B cell (primary cell): ENCODE measurements around the gene ITCH.

Experiments used
- CTCF ChIP-seq: fragments of 200-600 bp; IDR thresholded peaks from one replicate; pipeline ENCODE4 v1.8.0; 2022; ENCODE audit warnings: antibody characterized with exemption, mild to moderate bottlenecking
- EZH2 ChIP-seq: IDR thresholded peaks from 2 replicates; pipeline ENCODE4 v1.6.1; 2012; ENCODE audit warnings: borderline replicate concordance, low read depth, mild to moderate bottlenecking, moderate library complexity, low read length; ENCODE audit not compliant: insufficient read depth, poor library complexity, severe bottlenecking

- no peak for TF ChIP-seq CTCF
- no peak for TF ChIP-seq EZH2
These were observed 57.9 kb downstream of the ITCH start for GRCh38 chr20:34420975-34421374.
